Lower leg skin (tissue), 3 donors: ENCODE results near the gene PNKP.

Experiments used
- CTCF ChIP-seq, 3 donors: fragments of 450-650 bp; IDR thresholded peaks; one replicate each; pipeline ENCODE4 v1.5.1; 2016; ENCODE audit warnings: antibody characterized with exemption in 3 of 3, mild to moderate bottlenecking in 3 of 3, moderate library complexity in 2 of 3
- POLR2A ChIP-seq, 2 donors: fragments of 450-650 bp; IDR thresholded peaks; one replicate each; pipeline ENCODE4 v1.6.1; 2016 to 2017; ENCODE audit warnings: antibody characterized with exemption in 2 of 2, mild to moderate bottlenecking in 1 of 2, moderate library complexity in 1 of 2

- TF ChIP-seq CTCF (IDR thresholded peaks at IDR 0.05) (no peak), POLR2A (IDR thresholded peaks at IDR 0.05) (no peak)
Measured at GRCh38 chr19:49870309-49870901, 3.0 kb upstream of the PNKP start.
